Chondrocyte (in vitro differentiated cells): Measurements from ENCODE around the gene SLC1A7. TPM values are rescaled to one million over a fixed set of nuclear protein-coding genes. Genes with fewer than 3 reads are reported as not detected.

Experiments
- DNase-seq: peaks from one replicate; pipeline ENCODE4 v3.0.0; 2021; ENCODE audit warnings: mixed read lengths, low spot score
- H3K27ac Mint-ChIP-seq: one replicate; pipeline ENCODE4 v1.8.0; 2021; ENCODE audit warnings: mild to moderate bottlenecking, moderate library complexity, mixed read lengths; ENCODE audit not compliant: unreplicated experiment
- H3K27me3 Mint-ChIP-seq: 2 replicates; pipeline ENCODE4 v1.8.0; 2021; ENCODE audit warnings: low read depth, mixed read lengths
- H3K36me3 Mint-ChIP-seq: 2 replicates; pipeline ENCODE4 v1.8.0; 2021; ENCODE audit warnings: low read depth, mixed read lengths
- H3K4me1 Mint-ChIP-seq: 2 replicates; pipeline ENCODE4 v1.8.0; 2021; ENCODE audit warnings: low read depth, mild to moderate bottlenecking, mixed read lengths
- H3K4me3 Mint-ChIP-seq: one replicate; pipeline ENCODE4 v1.8.0; 2021; ENCODE audit warnings: mild to moderate bottlenecking, moderate library complexity, mixed read lengths; ENCODE audit not compliant: unreplicated experiment
- H3K9me3 Mint-ChIP-seq: 2 replicates; pipeline ENCODE4 v1.8.0; 2021; ENCODE audit warnings: low read depth, mixed read lengths
- total RNA-seq: library from RNA; stranded (reverse); gene quantifications from 3 replicates; pipeline ENCODE4 v1.2.1, GENCODE V29; 2021
- TF ChIP-seq, protein P1 (sequence below): fragments of 200-600 bp; sonication (generic); IDR thresholded peaks from 2 replicates; pipeline ENCODE4 v1.5.0; 2021; ENCODE audit warnings: antibody characterized with exemption, mild to moderate bottlenecking, moderate library complexity

SLC1A7 gene
- total RNA-seq, 1 donor from 2014 or later: not detected

DNA sequence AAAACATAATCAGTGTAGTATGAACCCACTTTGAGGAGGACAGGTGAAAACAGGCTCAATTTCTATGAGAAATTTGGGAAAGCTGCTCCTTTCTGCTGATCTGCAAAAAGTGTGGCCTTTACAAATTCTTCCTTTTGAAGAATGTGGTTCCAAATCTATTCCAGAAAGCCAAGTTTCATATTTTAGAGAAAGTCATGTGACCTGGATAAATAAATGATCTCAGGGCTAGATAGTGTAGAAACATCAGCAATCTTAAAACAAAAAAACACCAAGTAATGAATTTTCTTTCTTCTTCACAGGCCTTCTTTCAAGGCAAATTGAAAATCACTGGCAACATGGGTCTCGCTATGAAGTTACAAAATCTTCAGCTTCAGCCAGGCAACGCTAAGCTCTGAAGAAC, 92.1 kb downstream of the SLC1A7 start:
- no peaks in the 10 kb centered on the region for H3K27me3 Mint-ChIP-seq
- no peaks in the 10 kb centered on the region for H3K9me3 Mint-ChIP-seq
- peak overlapping the region; percentile 47 for H3K27ac Mint-ChIP-seq
- H3K4me3 Mint-ChIP-seq: no peak overlapping the region
- H3K4me1 Mint-ChIP-seq: peaks cover 41% of the 10 kb centered on the region
- TF ChIP-seq, protein P1, sequence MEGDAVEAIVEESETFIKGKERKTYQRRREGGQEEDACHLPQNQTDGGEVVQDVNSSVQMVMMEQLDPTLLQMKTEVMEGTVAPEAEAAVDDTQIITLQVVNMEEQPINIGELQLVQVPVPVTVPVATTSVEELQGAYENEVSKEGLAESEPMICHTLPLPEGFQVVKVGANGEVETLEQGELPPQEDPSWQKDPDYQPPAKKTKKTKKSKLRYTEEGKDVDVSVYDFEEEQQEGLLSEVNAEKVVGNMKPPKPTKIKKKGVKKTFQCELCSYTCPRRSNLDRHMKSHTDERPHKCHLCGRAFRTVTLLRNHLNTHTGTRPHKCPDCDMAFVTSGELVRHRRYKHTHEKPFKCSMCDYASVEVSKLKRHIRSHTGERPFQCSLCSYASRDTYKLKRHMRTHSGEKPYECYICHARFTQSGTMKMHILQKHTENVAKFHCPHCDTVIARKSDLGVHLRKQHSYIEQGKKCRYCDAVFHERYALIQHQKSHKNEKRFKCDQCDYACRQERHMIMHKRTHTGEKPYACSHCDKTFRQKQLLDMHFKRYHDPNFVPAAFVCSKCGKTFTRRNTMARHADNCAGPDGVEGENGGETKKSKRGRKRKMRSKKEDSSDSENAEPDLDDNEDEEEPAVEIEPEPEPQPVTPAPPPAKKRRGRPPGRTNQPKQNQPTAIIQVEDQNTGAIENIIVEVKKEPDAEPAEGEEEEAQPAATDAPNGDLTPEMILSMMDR: no peak
- peaks cover 29% of the 10 kb centered on the region for H3K36me3 Mint-ChIP-seq
- no peak for DNase-seq

DNA sequence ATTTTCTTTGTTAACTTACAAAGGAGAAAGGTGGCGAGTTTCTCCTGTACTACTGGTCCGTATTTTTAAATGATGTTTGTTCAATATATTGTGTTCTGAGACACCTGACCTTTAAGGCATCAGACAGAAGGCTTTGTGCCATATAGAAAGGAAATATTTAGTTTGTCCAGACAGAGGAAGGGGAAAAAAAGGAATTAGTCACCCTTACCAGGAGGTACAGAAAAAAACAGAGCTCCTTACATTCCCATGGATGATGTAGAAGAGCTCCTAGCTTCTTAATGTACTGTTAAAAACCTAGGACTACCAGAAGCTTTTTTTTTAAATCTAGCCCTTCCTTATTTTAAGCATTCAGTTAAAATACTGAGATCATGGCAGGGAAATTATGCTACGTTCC, 92.9 kb downstream of the SLC1A7 start:
- TF ChIP-seq, protein P1: no peak
- Mint-ChIP-seq H3K36me3 (peaks cover 26% of the 10 kb centered on the region), H3K4me1 (peaks cover 41% of the 10 kb centered on the region), H3K27me3 (no peaks in the 10 kb centered on the region), H3K4me3 (no peak overlapping the region), H3K9me3 (no peaks in the 10 kb centered on the region), H3K27ac (peak overlapping the region; percentile 11)
- no peak for DNase-seq

DNA sequence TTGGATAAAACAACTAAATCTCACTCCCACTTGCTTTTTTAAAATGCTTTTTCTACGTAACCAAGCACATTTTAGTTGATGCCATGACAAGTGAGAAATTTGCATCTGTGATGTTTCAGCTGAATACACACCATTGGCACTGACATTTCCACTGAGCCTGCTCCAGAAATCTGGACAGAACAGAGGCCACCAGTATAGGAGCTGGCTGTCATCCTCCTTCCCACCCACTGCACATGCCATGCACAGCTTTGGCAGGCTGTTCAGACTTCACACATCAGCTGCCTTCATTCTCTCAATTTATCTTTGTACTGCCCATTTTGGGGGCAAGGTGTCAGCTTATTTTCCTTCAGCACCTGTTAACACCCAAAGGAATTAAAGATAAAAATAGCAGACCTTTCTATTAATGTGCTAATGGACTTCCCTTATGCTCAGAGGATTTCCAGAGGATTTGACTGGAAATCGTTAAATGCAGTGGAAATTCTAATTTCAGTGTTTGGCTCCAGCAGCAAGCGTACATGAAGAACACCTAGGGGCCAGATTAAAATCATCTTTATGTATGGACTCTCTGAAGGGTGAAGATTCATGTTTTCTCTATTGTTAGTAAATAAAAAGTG, 93.4 kb downstream of the SLC1A7 start:
- H3K4me1 Mint-ChIP-seq: peaks cover 41% of the 10 kb centered on the region
- peak overlapping the region; percentile 11 for H3K27ac Mint-ChIP-seq
- no peak overlapping the region for H3K4me3 Mint-ChIP-seq
- no peaks in the 10 kb centered on the region for H3K9me3 Mint-ChIP-seq
- TF ChIP-seq, protein P1: no peak
- H3K27me3 Mint-ChIP-seq: no peaks in the 10 kb centered on the region
- H3K36me3 Mint-ChIP-seq: peaks cover 24% of the 10 kb centered on the region
- no peak for DNase-seq

DNA sequence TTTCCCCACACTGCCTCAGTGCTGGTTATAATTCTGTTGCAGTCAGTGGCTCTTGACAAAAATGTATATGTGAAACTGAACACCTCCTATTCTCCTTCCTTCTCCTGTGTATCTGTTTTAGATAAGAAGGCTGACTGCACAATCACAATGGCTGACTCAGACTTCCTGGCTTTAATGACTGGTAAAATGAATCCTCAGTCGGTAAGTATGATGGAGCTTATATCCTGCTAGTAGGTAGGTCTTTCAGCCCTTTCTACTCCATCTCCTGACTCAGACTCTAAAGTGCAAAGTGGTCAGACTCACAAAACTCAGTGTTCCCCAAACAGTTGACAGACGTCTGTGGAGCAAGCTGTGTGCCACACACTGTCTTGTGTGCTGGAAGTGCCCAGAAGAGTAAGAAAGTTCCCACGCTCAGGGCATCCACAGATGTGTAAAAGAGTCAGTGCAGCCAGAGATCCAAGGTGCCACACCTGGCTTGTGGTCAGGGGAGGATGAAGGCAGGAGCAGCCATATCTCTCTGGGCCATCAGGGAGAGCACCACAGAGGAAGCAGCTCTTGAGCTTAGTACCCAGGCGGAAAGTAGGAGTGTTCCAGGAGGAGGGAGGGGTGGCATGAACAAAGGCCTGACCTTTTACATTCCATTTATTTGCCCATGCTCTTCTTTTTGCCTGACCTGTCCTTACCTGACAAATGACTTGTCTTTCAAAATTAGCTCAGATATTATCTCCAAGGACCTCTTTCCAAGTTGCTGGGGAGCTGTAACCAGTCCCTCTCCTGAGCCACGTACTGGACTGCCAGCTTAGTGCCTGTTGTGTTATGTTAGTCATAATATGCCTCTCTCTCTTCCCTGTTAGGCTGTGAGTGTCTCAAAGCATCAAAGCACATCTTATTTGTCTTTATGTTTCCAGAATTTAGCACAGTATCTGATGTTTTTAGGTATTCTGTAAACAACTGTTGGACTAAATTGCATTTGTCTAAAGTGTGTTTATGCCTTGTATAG, 94.4 kb downstream of the SLC1A7 start:
- H3K27ac Mint-ChIP-seq: no peak overlapping the region
- H3K4me1 Mint-ChIP-seq: peaks cover 41% of the 10 kb centered on the region
- no peaks in the 10 kb centered on the region for H3K27me3 Mint-ChIP-seq
- H3K9me3 Mint-ChIP-seq: no peaks in the 10 kb centered on the region
- TF ChIP-seq, protein P1: no peak
- H3K4me3 Mint-ChIP-seq: no peak overlapping the region
- no peak for DNase-seq
- H3K36me3 Mint-ChIP-seq: peaks cover 16% of the 10 kb centered on the region

DNA sequence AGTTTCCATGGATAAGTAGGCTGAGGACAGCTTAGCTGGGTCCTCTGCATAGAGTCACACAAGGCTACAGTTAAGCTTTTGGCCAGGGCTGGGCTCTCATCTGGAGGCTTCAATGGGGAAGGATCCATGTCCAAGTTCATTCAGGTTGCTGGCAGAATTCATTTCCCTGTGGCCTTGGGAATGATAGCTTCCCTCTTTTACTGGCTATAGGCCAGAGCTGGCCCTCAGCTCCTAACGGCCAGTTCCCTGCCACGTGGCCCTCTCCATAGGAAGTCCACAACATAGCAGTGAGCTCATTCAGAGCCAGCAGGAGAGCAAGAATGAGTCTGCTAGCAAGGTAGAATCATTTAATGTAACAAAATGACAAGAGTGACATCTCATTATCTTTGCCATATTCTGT, 95.5 kb downstream of the SLC1A7 start:
- DNase-seq: no peak
- no peaks in the 10 kb centered on the region for H3K9me3 Mint-ChIP-seq
- H3K4me3 Mint-ChIP-seq: no peak overlapping the region
- H3K27ac Mint-ChIP-seq: no peak overlapping the region
- peaks cover 41% of the 10 kb centered on the region for H3K4me1 Mint-ChIP-seq
- H3K27me3 Mint-ChIP-seq: no peaks in the 10 kb centered on the region
- peaks cover 10% of the 10 kb centered on the region for H3K36me3 Mint-ChIP-seq
- TF ChIP-seq, protein P1: no peak
